Trophoblast cell (in vitro differentiated cells and primary cell): ENCODE data around the gene FAS.

Experiments used
- DNase-seq, 2 donors: peaks; one replicate each; pipeline ENCODE4 v3.0.0-alpha.2; 2016
- H2AFZ ChIP-seq: 2 replicates; pipeline ENCODE4 v1.6.1; 2013; ENCODE audit warnings: low read length, moderate library complexity, mild to moderate bottlenecking; ENCODE audit not compliant: insufficient read depth, poor library complexity
- H2AK5ac ChIP-seq: 2 replicates; pipeline ENCODE4 v1.6.1; 2013; ENCODE audit warnings: mild to moderate bottlenecking, low read length
- H2BK120ac ChIP-seq: 2 replicates; pipeline ENCODE4 v1.6.1; 2013; ENCODE audit warnings: low read length, mild to moderate bottlenecking, moderate library complexity; ENCODE audit not compliant: insufficient read depth, poor library complexity
- H2BK12ac ChIP-seq: 2 replicates; pipeline ENCODE4 v1.6.1; 2013; ENCODE audit warnings: mild to moderate bottlenecking, low read length, moderate library complexity
- H2BK5ac ChIP-seq: 2 replicates; pipeline ENCODE4 v1.6.1; 2013; ENCODE audit warnings: low read length, low read depth, moderate library complexity, mild to moderate bottlenecking; ENCODE audit not compliant: poor library complexity
- H3K14ac ChIP-seq: 2 replicates; pipeline ENCODE4 v1.6.1; 2013; ENCODE audit warnings: mild to moderate bottlenecking, low read length
- H3K18ac ChIP-seq: 2 replicates; pipeline ENCODE4 v1.6.1; 2013; ENCODE audit warnings: mild to moderate bottlenecking, low read length
- H3K23ac ChIP-seq: 2 replicates; pipeline ENCODE4 v1.6.1; 2013; ENCODE audit warnings: low read length
- H3K27ac ChIP-seq: 2 replicates; pipeline ENCODE4 v1.5.1; 2013; ENCODE audit warnings: low read depth, mild to moderate bottlenecking, inconsistent platforms, low read length, moderate library complexity
- H3K27me3 ChIP-seq: 2 replicates; pipeline ENCODE4 v1.6.1; 2013; ENCODE audit warnings: inconsistent platforms, mild to moderate bottlenecking, low read length, moderate library complexity; ENCODE audit not compliant: insufficient read depth
- H3K36me3 ChIP-seq, 2 experiments: 1 replicate in 1 of 2; 2 replicates in 1 of 2; pipeline ENCODE4 v1.6.1; 2013; ENCODE audit warnings: low read length in 2 of 2, mild to moderate bottlenecking in 2 of 2, moderate library complexity in 1 of 2; ENCODE audit not compliant: insufficient read depth in 2 of 2, control insufficient read depth in 1 of 2
- H3K4ac ChIP-seq: 2 replicates; pipeline ENCODE4 v1.6.1; 2013; ENCODE audit warnings: low read depth, mild to moderate bottlenecking, low read length, moderate library complexity
- H3K4me1 ChIP-seq, 2 experiments: 1 replicate in 1 of 2; 2 replicates in 1 of 2; pipeline ENCODE4 v1.6.1; 2013; ENCODE audit warnings: low read length in 2 of 2, mild to moderate bottlenecking in 2 of 2, moderate library complexity in 1 of 2; ENCODE audit not compliant: insufficient read depth in 2 of 2, control insufficient read depth in 1 of 2
- H3K4me2 ChIP-seq: 2 replicates; pipeline ENCODE4 v1.6.1; 2013; ENCODE audit warnings: inconsistent platforms, mild to moderate bottlenecking, low read length, moderate library complexity
- H3K4me3 ChIP-seq: 2 replicates; pipeline ENCODE4 v1.5.1; 2013; ENCODE audit warnings: mild to moderate bottlenecking, low read depth, low read length, inconsistent platforms
- H3K79me1 ChIP-seq: one replicate; pipeline ENCODE4 v1.6.1; 2013; ENCODE audit warnings: low read length
- H3K79me2 ChIP-seq: 2 replicates; pipeline ENCODE4 v1.6.1; 2013; ENCODE audit warnings: low read length, mild to moderate bottlenecking; ENCODE audit not compliant: control insufficient read depth, insufficient read depth, poor library complexity
- H3K9ac ChIP-seq: 2 replicates; pipeline ENCODE4 v1.6.1; 2013; ENCODE audit warnings: mild to moderate bottlenecking, low read length
- H3K9me3 ChIP-seq: 2 replicates; pipeline ENCODE4 v1.6.1; 2013; ENCODE audit warnings: low read depth, mild to moderate bottlenecking, control low read depth, inconsistent platforms, low read length; ENCODE audit not compliant: insufficient read depth
- H4K12ac ChIP-seq: 2 replicates; pipeline ENCODE4 v1.6.1; 2013; ENCODE audit warnings: low read depth, mild to moderate bottlenecking, low read length, moderate library complexity
- H4K8ac ChIP-seq: 2 replicates; pipeline ENCODE4 v1.6.1; 2013; ENCODE audit warnings: low read depth, mild to moderate bottlenecking, low read length, moderate library complexity
- H4K91ac ChIP-seq: one replicate; pipeline ENCODE4 v1.6.1; 2013; ENCODE audit warnings: low read depth, mild to moderate bottlenecking, low read length, moderate library complexity
- WGBS: extraction: QIAGEN DNeasy Blood & Tissue Kit; methylation state at CpG from one replicate; pipeline ENCODE4 v1.1.7; 2013; ENCODE audit warnings: missing lambda C conversion rate; ENCODE audit not compliant: insufficient read length, insufficient coverage; ENCODE audit errors: extremely low coverage; 5-methylcytosine and 5-hydroxymethylcytosine counted together

The FAS gene

GRCh38 chr10:88958721-88959120 lies 31.9 kb upstream of the FAS start:
- Histone ChIP-seq H3K79me1 (no peaks in the 10 kb centered on the region), H3K9ac (no peak overlapping the region), H3K14ac (no peak overlapping the region), H3K4ac (no peak overlapping the region), H4K8ac (no peak overlapping the region), H3K27me3 (no peaks in the 10 kb centered on the region), H3K4me3 (no peak overlapping the region), H3K27ac (no peak overlapping the region), H2AK5ac (no peak overlapping the region), H3K9me3 (no peaks in the 10 kb centered on the region), H3K79me2 (no peaks in the 10 kb centered on the region), H3K36me3 (no peaks in the 10 kb centered on the region), H3K4me1 (no peaks in the 10 kb centered on the region), H3K23ac (no peak overlapping the region), H2BK120ac (no peak overlapping the region), H4K12ac (no peak overlapping the region), H2BK12ac (no peak overlapping the region), H2AFZ (no peak overlapping the region), H2BK5ac (no peak overlapping the region), H3K18ac (no peak overlapping the region), H3K4me2 (no peak overlapping the region), H4K91ac (no peak overlapping the region)
- DNase-seq: no peak
- WGBS: no CpG with 5 or more reads among the region's 6 CpGs

DNA sequence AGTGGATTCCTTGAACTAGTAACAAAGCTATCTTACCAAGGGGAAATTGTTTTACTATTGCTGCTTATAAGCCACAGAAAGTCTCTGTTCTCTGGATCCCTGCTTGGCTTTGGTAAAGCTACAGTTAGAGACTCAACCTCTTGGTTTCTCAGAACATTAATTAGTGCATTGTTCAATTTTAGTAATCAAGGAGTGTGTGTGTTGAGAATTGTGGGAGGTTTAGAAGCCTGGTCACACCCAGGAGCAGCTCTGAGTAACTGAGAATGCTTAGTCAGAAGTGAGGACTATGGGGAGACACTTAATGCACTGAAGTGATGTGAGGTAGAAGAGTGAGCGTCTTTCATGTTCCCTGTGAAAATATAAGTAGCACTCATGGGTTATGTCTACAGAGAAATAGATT lies 29.8 kb upstream of the FAS start:
- Histone ChIP-seq H4K8ac (no peak overlapping the region), H3K36me3 (no peaks in the 10 kb centered on the region), H3K4me3 (no peak overlapping the region), H4K12ac (no peak overlapping the region), H3K4me1 (peaks cover 3 to 8% of the 10 kb centered on the region in 2 experiments), H3K14ac (no peak overlapping the region), H3K9me3 (no peaks in the 10 kb centered on the region), H2BK5ac (no peak overlapping the region), H3K27ac (no peak overlapping the region), H2BK12ac (no peak overlapping the region), H3K23ac (no peak overlapping the region), H3K4ac (no peak overlapping the region), H2BK120ac (no peak overlapping the region), H3K18ac (no peak overlapping the region), H2AFZ (no peak overlapping the region), H3K79me1 (peaks cover 4% of the 10 kb centered on the region), H3K9ac (no peak overlapping the region), H3K4me2 (no peak overlapping the region), H4K91ac (no peak overlapping the region), H2AK5ac (no peak overlapping the region), H3K79me2 (no peaks in the 10 kb centered on the region), H3K27me3 (no peaks in the 10 kb centered on the region)
- DNase-seq: no peak
- no CpG with 5 or more reads among the region's 1 CpG for whole genome bisulfite sequencing

- H3K9me3 ChIP-seq: no peaks in the 10 kb centered on the region
- no peak overlapping the region for H3K4me2 ChIP-seq
- no peaks in the 10 kb centered on the region for H3K36me3 ChIP-seq
- H3K27ac ChIP-seq: no peak overlapping the region
- DNase-seq: no peak
- no peak overlapping the region for H3K9ac ChIP-seq
- H3K18ac ChIP-seq: no peak overlapping the region
- H2AK5ac ChIP-seq: no peak overlapping the region
- H3K79me1 ChIP-seq: peaks cover 8% of the 10 kb centered on the region
- no peaks in the 10 kb centered on the region for H3K79me2 ChIP-seq
- H4K8ac ChIP-seq: no peak overlapping the region
- no peaks in the 10 kb centered on the region for H3K27me3 ChIP-seq
- no peak overlapping the region for H2BK12ac ChIP-seq
- no peak overlapping the region for H4K12ac ChIP-seq
- no peak overlapping the region for H3K14ac ChIP-seq
- no peak overlapping the region for H3K4ac ChIP-seq
- H3K4me3 ChIP-seq: no peak overlapping the region
- no peak overlapping the region for H2AFZ ChIP-seq
- H3K23ac ChIP-seq: no peak overlapping the region
- no peak overlapping the region for H2BK5ac ChIP-seq
- no peak overlapping the region for H2BK120ac ChIP-seq
- H4K91ac ChIP-seq: no peak overlapping the region
- H3K4me1 ChIP-seq: peaks cover 3 to 10% of the 10 kb centered on the region in 2 experiments
These were observed 29.3 kb upstream of the FAS start for GRCh38 chr10:88961266-88961665.

DNA sequence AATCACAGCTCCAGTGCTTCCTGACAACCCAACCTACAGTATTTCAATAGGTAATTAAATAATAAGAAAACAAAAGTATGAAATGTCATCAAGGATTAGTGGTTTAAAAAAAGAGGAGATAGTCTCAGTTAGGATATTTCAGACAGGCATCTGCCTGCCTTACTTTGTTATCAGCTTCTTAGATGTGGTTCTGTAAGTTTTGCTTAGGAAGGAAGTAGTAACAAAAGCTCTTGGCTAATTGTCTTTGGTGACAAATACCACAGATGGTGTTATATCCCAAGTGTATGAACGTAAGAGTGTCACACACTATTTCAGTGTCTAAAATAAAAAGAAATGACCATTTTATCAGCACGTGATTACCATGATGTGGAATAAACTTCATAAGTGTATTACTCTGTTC lies 28.3 kb upstream of the FAS start:
- H3K18ac ChIP-seq: no peak overlapping the region
- no peaks in the 10 kb centered on the region for H3K9me3 ChIP-seq
- no peak overlapping the region for H2BK5ac ChIP-seq
- H3K4me3 ChIP-seq: no peak overlapping the region
- H3K4me1 ChIP-seq: peaks cover 7 to 16% of the 10 kb centered on the region in 2 experiments
- H3K9ac ChIP-seq: no peak overlapping the region
- H3K36me3 ChIP-seq: no peaks in the 10 kb centered on the region
- H4K8ac ChIP-seq: no peak overlapping the region
- no peak overlapping the region for H3K4ac ChIP-seq
- H2BK12ac ChIP-seq: no peak overlapping the region
- H4K12ac ChIP-seq: no peak overlapping the region
- H2AFZ ChIP-seq: no peak overlapping the region
- no peak overlapping the region for H3K27ac ChIP-seq
- H2BK120ac ChIP-seq: no peak overlapping the region
- H3K79me2 ChIP-seq: no peaks in the 10 kb centered on the region
- no peak overlapping the region for H2AK5ac ChIP-seq
- WGBS: no CpG with 5 or more reads among the region's 2 CpGs
- no peak overlapping the region for H4K91ac ChIP-seq
- H3K14ac ChIP-seq: no peak overlapping the region
- H3K27me3 ChIP-seq: no peaks in the 10 kb centered on the region
- no peak overlapping the region for H3K23ac ChIP-seq
- no peak for DNase-seq
- peaks cover 8% of the 10 kb centered on the region for H3K79me1 ChIP-seq
- H3K4me2 ChIP-seq: no peak overlapping the region
